GM12878 (cell line): ENCODE data around the gene CLN3. TPM values are rescaled to one million over a fixed set of nuclear protein-coding genes. Genes with fewer than 3 reads are reported as not detected.

ENCODE experiments used
- ATF7 ChIP-seq: fragments of 450-650 bp; IDR thresholded peaks from 2 replicates; pipeline ENCODE4 v1.6.1; 2016; ENCODE audit warnings: low read depth, mild to moderate bottlenecking
- BCL11A ChIP-seq: IDR thresholded peaks from 2 replicates; pipeline ENCODE4 v1.6.1; 2011; ENCODE audit warnings: low read depth, low read length
- CHD4 ChIP-seq: fragments of 200-600 bp; sonication (generic); IDR thresholded peaks from 2 replicates; pipeline ENCODE4 v1.6.1; 2016; ENCODE audit warnings: mild to moderate bottlenecking
- CREM ChIP-seq: IDR thresholded peaks from 2 replicates; pipeline ENCODE4 v1.6.1; 2014; ENCODE audit warnings: antibody characterized with exemption, low read depth
- E2F4 ChIP-seq: IDR thresholded peaks from 2 replicates; pipeline ENCODE4 v1.6.1; 2012; ENCODE audit warnings: low read depth, low read length, improper control_type of control experiment
- FOS ChIP-seq: IDR thresholded peaks from 3 replicates; pipeline ENCODE4 v1.6.1; 2011; ENCODE audit warnings: borderline replicate concordance; ENCODE audit not compliant: insufficient read length; ENCODE audit errors: extremely low read depth
- HDAC2 ChIP-seq: fragments of 200-600 bp; sonication (generic); IDR thresholded peaks from 2 replicates; pipeline ENCODE4 v1.6.1; 2017
- JUND ChIP-seq: IDR thresholded peaks from 2 replicates; pipeline ENCODE4 v1.6.1; 2012; ENCODE audit warnings: low read depth, mild to moderate bottlenecking, low read length, improper control_type of control experiment, moderate library complexity
- MTA3 ChIP-seq: IDR thresholded peaks from 2 replicates; pipeline ENCODE4 v1.6.1; 2012; ENCODE audit warnings: low read length, inconsistent platforms, borderline replicate concordance
- NFYB ChIP-seq: IDR thresholded peaks from 2 replicates; pipeline ENCODE4 v1.6.1; 2011; ENCODE audit warnings: low read depth, mild to moderate bottlenecking, low read length, improper control_type of control experiment, moderate library complexity; ENCODE audit not compliant: insufficient read depth
- NR2C1 ChIP-seq: fragments of 450-650 bp; IDR thresholded peaks from 2 replicates; pipeline ENCODE4 v1.6.1; 2017; ENCODE audit warnings: antibody characterized with exemption, mild to moderate bottlenecking, moderate library complexity
- RBBP5 ChIP-seq: fragments of 200-600 bp; sonication (generic); conservative IDR thresholded peaks from 2 replicates; pipeline ENCODE4 v1.6.1; 2016
- RFX5 ChIP-seq: IDR thresholded peaks from 2 replicates; pipeline ENCODE4 v1.6.1; 2011; ENCODE audit warnings: low read depth, low read length, improper control_type of control experiment
- SIN3A ChIP-seq: IDR thresholded peaks from 2 replicates; pipeline ENCODE4 v1.6.1; 2012; ENCODE audit warnings: low read depth, low read length, improper control_type of control experiment
- SKIL ChIP-seq: fragments of 450-650 bp; IDR thresholded peaks from 2 replicates; pipeline ENCODE4 v1.6.1; 2017; ENCODE audit warnings: mild to moderate bottlenecking, low read depth, inconsistent platforms; ENCODE audit not compliant: poor library complexity, severe bottlenecking
- SMC3 ChIP-seq: IDR thresholded peaks from 2 replicates; pipeline ENCODE4 v1.6.1; 2011; ENCODE audit warnings: low read length, improper control_type of control experiment, borderline replicate concordance
- SPI1 ChIP-seq: IDR thresholded peaks from 2 replicates; pipeline ENCODE4 v1.6.1; 2011; ENCODE audit warnings: low read depth, mild to moderate bottlenecking, low read length, moderate library complexity, borderline replicate concordance; ENCODE audit not compliant: insufficient read depth
- SRF ChIP-seq, 2 experiments: IDR thresholded peaks; 2 replicates each; pipeline ENCODE4 v1.6.1; 2011; ENCODE audit warnings: low read depth in 2 of 2, low read length in 2 of 2, mild to moderate bottlenecking in 1 of 2, moderate library complexity in 1 of 2
- USF1 ChIP-seq: IDR thresholded peaks from 2 replicates; pipeline ENCODE4 v1.6.1; 2011; ENCODE audit warnings: borderline replicate concordance, low read depth, mild to moderate bottlenecking, moderate library complexity, mixed read lengths, low read length; ENCODE audit not compliant: insufficient read depth; ENCODE audit errors: extremely low read length
- WRNIP1 ChIP-seq: IDR thresholded peaks from 2 replicates; pipeline ENCODE4 v1.6.1; 2011; ENCODE audit warnings: low read depth, low read length, improper control_type of control experiment, borderline replicate concordance
- ZNF217 ChIP-seq: fragments of 450-650 bp; IDR thresholded peaks from 2 replicates; pipeline ENCODE4 v1.6.1; 2017; ENCODE audit warnings: antibody characterized with exemption, mild to moderate bottlenecking
- ZSCAN29 ChIP-seq: fragments of 450-650 bp; IDR thresholded peaks from 2 replicates; pipeline ENCODE4 v1.6.1; 2017; ENCODE audit warnings: mild to moderate bottlenecking, moderate library complexity
- polyA plus RNA-seq, 11 experiments: library from polyadenylated mRNA; depleted of rRNA in 4 of 11; unstranded in 6 of 11; stranded (reverse) in 5 of 11; fragments of >200 nt; fragmentation: Nextera tagmentation in 4 of 11; fragmentation: Illumina TruSeq in 1 of 11; extraction: Ambion mirVana in 4 of 11; extraction: Trizol in 1 of 11; gene quantifications; 1 replicate in 1 of 11; 2 replicates in 10 of 11; pipeline versions ENCODE4 v1.2.1 to v1.2.3, GENCODE V29; 2011 to 2016; ENCODE audit warnings: inconsistent platforms in 2 of 11, missing spikeins in 2 of 11, low read depth in 1 of 11
- total RNA-seq, 4 experiments: library from RNA; depleted of rRNA in 3 of 4; stranded (reverse); fragments of >200 nt in 3 of 4; fragmentation: Illumina TruSeq in 1 of 4; extraction: Trizol in 1 of 4; gene quantifications; 2 replicates each; pipeline versions ENCODE4 v1.2.1 to v1.2.3, GENCODE V29; 2013 to 2021
- TF ChIP-seq, protein P1 (sequence below): fragments of 450-650 bp; formaldehyde crosslinking; IDR thresholded peaks from 2 replicates; pipeline ENCODE4 v1.4.0; 2020; ENCODE audit warnings: mild to moderate bottlenecking, moderate library complexity

CLN3 gene
- total and polyA plus RNA-seq, 10 of the 15 experiments (the other 5 are each of a cell fraction or from before 2014, with no cell fraction given) = 2.3 to 25.0 (median 16.6) TPM

DNA sequence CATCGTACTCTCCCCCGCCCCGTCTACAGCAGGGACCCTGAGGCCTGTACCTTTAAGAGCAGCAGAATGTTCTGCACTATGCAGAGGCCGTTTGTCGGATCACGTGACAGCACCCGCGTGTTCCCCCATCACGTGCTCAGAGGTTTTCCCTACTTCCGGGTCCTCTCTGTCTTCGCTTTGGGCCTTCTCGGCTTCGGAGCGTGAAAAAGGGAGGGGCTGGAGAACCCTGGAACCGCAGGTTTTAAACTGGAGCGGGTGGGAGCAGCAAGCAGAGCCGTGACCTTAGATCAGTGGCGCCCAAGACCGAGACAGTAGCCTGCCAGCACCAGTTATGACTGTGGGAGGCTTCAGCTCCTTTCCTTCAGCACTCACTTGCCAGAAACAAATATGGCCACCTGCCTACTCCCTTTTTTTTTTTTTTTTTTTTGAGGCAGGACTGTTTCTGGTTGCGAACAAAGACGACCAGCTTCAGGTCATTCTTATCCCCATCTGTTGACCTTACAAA is at the start of gene CLN3 (continued):
- no peak for TF ChIP-seq SRF (IDR thresholded peaks at IDR 0.05; ENCODE audit: low read depth in 2 of 2, low read length in 2 of 2)
- no peak for TF ChIP-seq ZSCAN29
- no peak for TF ChIP-seq JUND
- TF ChIP-seq ATF7 = peak; percentile 59
- TF ChIP-seq SPI1 = no peak
- TF ChIP-seq ZNF217 = no peak
- TF ChIP-seq CHD4 = no peak
- no peak for TF ChIP-seq RFX5
- TF ChIP-seq, protein P1, sequence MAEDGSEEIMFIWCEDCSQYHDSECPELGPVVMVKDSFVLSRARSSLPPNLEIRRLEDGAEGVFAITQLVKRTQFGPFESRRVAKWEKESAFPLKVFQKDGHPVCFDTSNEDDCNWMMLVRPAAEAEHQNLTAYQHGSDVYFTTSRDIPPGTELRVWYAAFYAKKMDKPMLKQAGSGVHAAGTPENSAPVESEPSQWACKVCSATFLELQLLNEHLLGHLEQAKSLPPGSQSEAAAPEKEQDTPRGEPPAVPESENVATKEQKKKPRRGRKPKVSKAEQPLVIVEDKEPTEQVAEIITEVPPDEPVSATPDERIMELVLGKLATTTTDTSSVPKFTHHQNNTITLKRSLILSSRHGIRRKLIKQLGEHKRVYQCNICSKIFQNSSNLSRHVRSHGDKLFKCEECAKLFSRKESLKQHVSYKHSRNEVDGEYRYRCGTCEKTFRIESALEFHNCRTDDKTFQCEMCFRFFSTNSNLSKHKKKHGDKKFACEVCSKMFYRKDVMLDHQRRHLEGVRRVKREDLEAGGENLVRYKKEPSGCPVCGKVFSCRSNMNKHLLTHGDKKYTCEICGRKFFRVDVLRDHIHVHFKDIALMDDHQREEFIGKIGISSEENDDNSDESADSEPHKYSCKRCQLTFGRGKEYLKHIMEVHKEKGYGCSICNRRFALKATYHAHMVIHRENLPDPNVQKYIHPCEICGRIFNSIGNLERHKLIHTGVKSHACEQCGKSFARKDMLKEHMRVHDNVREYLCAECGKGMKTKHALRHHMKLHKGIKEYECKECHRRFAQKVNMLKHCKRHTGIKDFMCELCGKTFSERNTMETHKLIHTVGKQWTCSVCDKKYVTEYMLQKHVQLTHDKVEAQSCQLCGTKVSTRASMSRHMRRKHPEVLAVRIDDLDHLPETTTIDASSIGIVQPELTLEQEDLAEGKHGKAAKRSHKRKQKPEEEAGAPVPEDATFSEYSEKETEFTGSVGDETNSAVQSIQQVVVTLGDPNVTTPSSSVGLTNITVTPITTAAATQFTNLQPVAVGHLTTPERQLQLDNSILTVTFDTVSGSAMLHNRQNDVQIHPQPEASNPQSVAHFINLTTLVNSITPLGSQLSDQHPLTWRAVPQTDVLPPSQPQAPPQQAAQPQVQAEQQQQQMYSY (CRISPR knock-in tag) = peak; percentile 82
- TF ChIP-seq SKIL = no peak
- TF ChIP-seq MTA3 = no peak
- peak; percentile 71; the same call in 1 of the 2 replicates for TF ChIP-seq CREM
- TF ChIP-seq WRNIP1 = 0 out of 2 replicates have a peak, but pooled peaks have one; percentile 1
- peak; percentile 93 for TF ChIP-seq SIN3A
- TF ChIP-seq NR2C1 = peak; percentile 83
- TF ChIP-seq BCL11A = no peak
- TF ChIP-seq FOS = peak; percentile 90
- TF ChIP-seq SMC3 = no peak
- peak; percentile 98 for TF ChIP-seq USF1
- no peak for TF ChIP-seq HDAC2
- TF ChIP-seq NFYB = no peak
- no peak for TF ChIP-seq RBBP5
- no peak for TF ChIP-seq E2F4
